BJ (cell line): ENCODE measurements around the gene GADL1. TPM values are rescaled to one million over a fixed set of nuclear protein-coding genes. Genes with fewer than 3 reads are reported as not detected.

Experiments used
- CTCF ChIA-PET: fragments of 350-600 bp; formaldehyde crosslinking; extraction: SDS; loops from one replicate; lab custom pipeline; 2021; ENCODE audit warnings: antibody characterized with exemption, inconsistent platforms; lab: Yijun Ruan, JAX
- POLR2A ChIA-PET: fragments of 300-600 bp; sonication (Branson Sonifier 250); formaldehyde crosslinking; extraction: SDS; loops from one replicate; lab custom pipeline; 2021; ENCODE audit warnings: antibody characterized with exemption; lab: Charles Lee
- DNase-seq: peaks from one replicate; pipeline ENCODE4 v3.0.0-alpha.2; 2011; ENCODE audit warnings: low read depth
- H3K27me3 ChIP-seq: 2 replicates; pipeline ENCODE4 v1.6.0; 2011; ENCODE audit warnings: low read length; ENCODE audit not compliant: control insufficient read depth, insufficient read depth
- H3K36me3 ChIP-seq: 2 replicates; pipeline ENCODE4 v1.5.1; 2011; ENCODE audit warnings: low read length; ENCODE audit not compliant: control insufficient read depth, insufficient read depth
- H3K4me3 ChIP-seq: 2 replicates; pipeline ENCODE4 v1.5.1; 2011; ENCODE audit warnings: low read depth, mild to moderate bottlenecking, control low read depth, low read length
- CTCF ChIP-seq: IDR thresholded peaks from 2 replicates; pipeline ENCODE4 v1.5.1; 2011; ENCODE audit warnings: low read depth, mild to moderate bottlenecking, control low read depth, inconsistent platforms, low read length, moderate library complexity; ENCODE audit not compliant: insufficient read depth
- polyA plus RNA-seq: library from polyadenylated mRNA; depleted of rRNA; stranded (reverse); fragments of >200 nt; gene quantifications from 2 replicates; pipeline ENCODE4 v1.2.3, GENCODE V29; 2011

The GADL1 gene
- polyA plus RNA-seq, 1 experiment = not detected

- POLR2A ChIA-PET = no interaction called here
- CTCF ChIA-PET = interaction anchor here (1.8 kb wide), 1 partner anchor 678 kb away, joined by 4 read pairs; no protein-coding TSS in a partner anchor
- TF ChIP-seq CTCF = no peak
- no peaks in the 10 kb centered on the region for H3K36me3 ChIP-seq
- peak; percentile 31 for DNase-seq
- H3K27me3 ChIP-seq = no peaks in the 10 kb centered on the region
- no peak overlapping the region for H3K4me3 ChIP-seq
Measured at GRCh38 chr3:30720586-30721313, 173.7 kb downstream of the GADL1 start.

DNA sequence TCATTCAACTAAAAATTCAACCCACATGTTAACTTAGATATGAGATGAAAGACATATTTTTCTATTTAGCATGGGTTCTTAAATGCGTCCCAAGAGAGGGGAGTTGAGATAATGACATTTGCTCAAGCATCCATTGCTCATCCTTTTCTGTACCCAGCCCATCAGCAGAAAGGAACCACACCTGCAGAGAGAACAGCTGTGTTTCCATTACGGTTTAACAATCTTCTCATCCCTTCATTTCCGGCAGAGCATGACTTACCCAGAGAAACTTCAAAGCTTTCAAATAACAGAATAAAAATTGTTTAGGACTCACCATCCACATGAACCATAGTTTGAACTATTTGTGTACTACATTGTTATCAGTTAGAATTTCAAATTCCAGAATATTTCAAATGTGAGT, 174.9 kb downstream of the GADL1 start:
- ChIA-PET POLR2A (no interaction called here), CTCF (interaction anchor here (1.8 kb wide), 1 partner anchor 677 kb away, joined by 4 read pairs; no protein-coding TSS in a partner anchor)
- H3K27me3 ChIP-seq = no peaks in the 10 kb centered on the region
- DNase-seq = no peak
- no peaks in the 10 kb centered on the region for H3K36me3 ChIP-seq
- H3K4me3 ChIP-seq = no peak overlapping the region
- TF ChIP-seq CTCF = no peak

DNA sequence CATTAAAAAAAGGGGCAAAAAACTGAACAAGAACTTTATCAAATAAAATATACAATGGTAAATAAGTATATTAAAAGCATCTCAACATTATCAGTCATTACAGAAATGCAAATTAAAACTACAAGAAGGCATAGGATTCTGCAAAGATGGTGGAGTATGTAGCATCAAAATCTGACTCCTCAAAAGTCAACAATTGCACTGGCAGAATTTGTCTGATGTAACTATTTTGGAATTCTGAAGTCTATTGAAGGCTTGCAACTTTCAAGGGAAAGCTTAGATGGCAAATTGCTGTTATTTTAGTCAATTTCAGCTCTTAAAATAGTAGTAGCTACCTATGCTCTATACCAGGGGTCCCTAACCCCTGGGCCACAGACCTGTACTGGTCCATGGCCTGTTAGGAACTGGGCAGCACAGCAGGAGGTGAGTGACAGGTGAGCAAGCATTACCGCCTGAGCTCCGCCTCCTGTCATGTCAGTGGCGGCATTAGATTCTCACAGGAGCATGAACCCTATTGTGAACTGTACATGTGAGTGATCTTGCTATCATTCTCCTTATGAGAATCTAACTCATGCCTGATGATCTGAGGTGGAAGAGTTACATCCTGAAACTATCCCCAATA, 180.5 kb downstream of the GADL1 start:
- no peak for DNase-seq
- Histone ChIP-seq H3K4me3 (no peak overlapping the region), H3K27me3 (no peaks in the 10 kb centered on the region), H3K36me3 (no peaks in the 10 kb centered on the region)
- no peak for TF ChIP-seq CTCF
- ChIA-PET CTCF (interaction anchor here (0.5 to 1.4 kb wide), 5 partner anchors 10 to 672 kb away, joined by 3 to 5 read pairs (median 3); no protein-coding TSS in a partner anchor), POLR2A (no interaction called here)

DNA sequence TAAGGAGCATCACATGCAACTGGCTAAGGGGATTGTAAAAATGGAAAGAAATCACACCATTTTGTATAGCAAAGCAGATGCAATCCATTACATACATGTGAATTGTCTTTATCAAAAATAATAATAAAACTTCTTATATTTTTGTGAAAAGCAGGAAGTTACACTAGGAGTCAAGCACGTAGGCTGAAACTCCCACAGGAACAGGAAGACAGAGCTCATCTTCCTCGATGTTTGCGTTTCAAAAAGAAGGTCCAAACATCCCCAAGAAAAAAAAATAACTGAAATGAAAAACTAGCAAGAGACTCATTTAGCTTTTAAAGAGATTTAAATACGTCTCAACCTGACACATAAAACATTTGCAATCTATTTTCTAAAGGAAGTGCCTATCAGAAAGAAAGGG, 181.5 kb downstream of the GADL1 start:
- Histone ChIP-seq H3K27me3 (no peaks in the 10 kb centered on the region), H3K36me3 (no peaks in the 10 kb centered on the region), H3K4me3 (no peak overlapping the region)
- POLR2A ChIA-PET = no interaction called here
- DNase-seq = no peak
- CTCF ChIA-PET = interaction anchor here (1.4 kb wide), 1 partner anchor 38 kb away, joined by 3 read pairs; no protein-coding TSS in a partner anchor
- no peak for TF ChIP-seq CTCF

GRCh38 chr3:30711867-30712266, 182.6 kb downstream of the GADL1 start:
- Histone ChIP-seq H3K4me3 (no peak overlapping the region), H3K36me3 (no peaks in the 10 kb centered on the region), H3K27me3 (no peaks in the 10 kb centered on the region)
- TF ChIP-seq CTCF = no peak
- no peak for DNase-seq
- CTCF ChIA-PET = no interaction called here
- POLR2A ChIA-PET = no interaction called here
